Measurements from ENCODE around the gene B3GNT3. TPM values are rescaled to one million over a fixed set of nuclear protein-coding genes. Genes with fewer than 3 reads are reported as not detected.

Gene B3GNT3
- polyA plus RNA-seq, 1 experiment = not detected

GRCh38 chr19:17788632-17789031 lies 6.3 kb upstream of the B3GNT3 start:
- TF ChIP-seq CTCF (IDR thresholded peaks at IDR 0.05; ENCODE audit: low read depth, low read length) = no peak
- Histone ChIP-seq H3K27me3 (ENCODE audit: control insufficient read depth, insufficient read depth, low read length) (peaks cover 3% of the 10 kb centered on the region), H3K4me3 (ENCODE audit: low read depth, low read length) (no peak overlapping the region), H3K9me3 (ENCODE audit: control insufficient read depth, insufficient read depth, low read length) (no peaks in the 10 kb centered on the region; the same call in 1 of the 2 replicates), H3K27ac (ENCODE audit: low read depth, low read length) (no peak overlapping the region)
- DNase-seq (ENCODE audit: low read depth, low spot score) = no peak
- POLR2A ChIA-PET = no interaction called here
- CTCF ChIA-PET = no interaction called here

- CTCF ChIA-PET = interaction anchor here (0.7 kb wide), 1 partner anchor 364 kb away, joined by 3 read pairs; no protein-coding TSS in a partner anchor
- H3K9me3 ChIP-seq (ENCODE audit: control insufficient read depth, insufficient read depth, low read length) = no peaks in the 10 kb centered on the region; the same call in 1 of the 2 replicates
- H3K4me3 ChIP-seq (ENCODE audit: low read depth, low read length) = no peak overlapping the region
- H3K27me3 ChIP-seq (ENCODE audit: control insufficient read depth, insufficient read depth, low read length) = peaks cover 18% of the 10 kb centered on the region
- no peak for TF ChIP-seq CTCF (IDR thresholded peaks at IDR 0.05; ENCODE audit: low read depth, low read length)
- POLR2A ChIA-PET = no interaction called here
- no peak for DNase-seq (ENCODE audit: low read depth, low spot score)
- no peak overlapping the region for H3K27ac ChIP-seq (ENCODE audit: low read depth, low read length)
Measured at GRCh38 chr19:17790059-17790780, 4.7 kb upstream of the B3GNT3 start.

GRCh38 chr19:17794412-17794730 lies 567 bp upstream of the B3GNT3 start:
- no peak for DNase-seq (ENCODE audit: low read depth, low spot score)
- ChIA-PET CTCF (interaction anchor here (1.0 kb wide), 1 partner anchor 10 kb away, joined by 3 read pairs; no protein-coding TSS in a partner anchor), POLR2A (interaction anchor here (1.2 kb wide), 1 partner anchor 28 kb away, joined by 3 read pairs; no protein-coding TSS in a partner anchor)
- no peak overlapping the region for H3K27ac ChIP-seq (ENCODE audit: low read depth, low read length)
- H3K4me3 ChIP-seq (ENCODE audit: low read depth, low read length) = no peak overlapping the region
- peaks cover 34% of the 10 kb centered on the region for H3K27me3 ChIP-seq (ENCODE audit: control insufficient read depth, insufficient read depth, low read length)
- no peak for TF ChIP-seq CTCF (IDR thresholded peaks at IDR 0.05; ENCODE audit: low read depth, low read length)
- H3K9me3 ChIP-seq (ENCODE audit: control insufficient read depth, insufficient read depth, low read length) = no peaks in the 10 kb centered on the region; the same call in 1 of the 2 replicates

GRCh38 chr19:17795495-17795856 lies 538 bp downstream of the B3GNT3 start:
- Histone ChIP-seq H3K27ac (ENCODE audit: low read depth, low read length) (no peak overlapping the region), H3K4me3 (ENCODE audit: low read depth, low read length) (no peak overlapping the region), H3K9me3 (ENCODE audit: control insufficient read depth, insufficient read depth, low read length) (no peaks in the 10 kb centered on the region; the same call in 1 of the 2 replicates), H3K27me3 (ENCODE audit: control insufficient read depth, insufficient read depth, low read length) (peaks cover 34% of the 10 kb centered on the region)
- POLR2A ChIA-PET = interaction anchor here (1.2 kb wide), 1 partner anchor 29 kb away, joined by 3 read pairs; no protein-coding TSS in a partner anchor
- TF ChIP-seq CTCF (IDR thresholded peaks at IDR 0.05; ENCODE audit: low read depth, low read length) = no peak
- DNase-seq (ENCODE audit: low read depth, low spot score) = no peak
- CTCF ChIA-PET = interaction anchor here (1.0 kb wide), 1 partner anchor 11 kb away, joined by 3 read pairs; no protein-coding TSS in a partner anchor

Measured in AG04450 (cell line).